IPS-18a (cell line): ENCODE measurements around the gene PPOX.

Source experiments
- H3K27ac ChIP-seq: one replicate; pipeline ENCODE4 v1.5.1; 2013; ENCODE audit warnings: low read length
- H3K27me3 ChIP-seq: one replicate; pipeline ENCODE4 v1.6.1; 2013; ENCODE audit warnings: mild to moderate bottlenecking, low read length; ENCODE audit not compliant: control insufficient read depth, insufficient read depth
- H3K36me3 ChIP-seq: one replicate; pipeline ENCODE4 v1.6.1; 2013; ENCODE audit warnings: low read depth, low read length; ENCODE audit not compliant: control insufficient read depth
- H3K4me1 ChIP-seq: one replicate; pipeline ENCODE4 v1.6.1; 2013; ENCODE audit warnings: low read depth, low read length; ENCODE audit not compliant: control insufficient read depth
- H3K4me3 ChIP-seq: one replicate; pipeline ENCODE4 v1.5.1; 2013; ENCODE audit warnings: low read length
- H3K9ac ChIP-seq: one replicate; pipeline ENCODE4 v1.6.1; 2013; ENCODE audit warnings: mild to moderate bottlenecking, low read length, moderate library complexity
- H3K9me3 ChIP-seq: one replicate; pipeline ENCODE4 v1.6.1; 2013; ENCODE audit warnings: low read depth, low read length; ENCODE audit not compliant: control insufficient read depth

Gene PPOX

GRCh38 chr1:161218301-161219077, 52.3 kb downstream of the PPOX start:
- Histone ChIP-seq H3K27me3 (no peaks in the 10 kb centered on the region), H3K27ac (no peak overlapping the region), H3K4me1 (peaks cover 13% of the 10 kb centered on the region), H3K4me3 (no peak overlapping the region), H3K9me3 (no peaks in the 10 kb centered on the region), H3K36me3 (peaks cover 14% of the 10 kb centered on the region), H3K9ac (no peak overlapping the region)

- peaks cover 13% of the 10 kb centered on the region for H3K4me1 ChIP-seq
- H3K9me3 ChIP-seq, result no peaks in the 10 kb centered on the region
- no peak overlapping the region for H3K27ac ChIP-seq
- H3K9ac ChIP-seq, result no peak overlapping the region
- peaks cover 6% of the 10 kb centered on the region for H3K36me3 ChIP-seq
- H3K4me3 ChIP-seq, result no peak overlapping the region
- no peaks in the 10 kb centered on the region for H3K27me3 ChIP-seq
These were observed 53.1 kb downstream of the PPOX start for GRCh38 chr1:161219078-161219892.

- H3K4me3 ChIP-seq, result no peak overlapping the region
- H3K27me3 ChIP-seq, result no peaks in the 10 kb centered on the region
- H3K36me3 ChIP-seq, result peaks cover 2% of the 10 kb centered on the region
- no peak overlapping the region for H3K27ac ChIP-seq
- H3K9me3 ChIP-seq, result no peaks in the 10 kb centered on the region
- peaks cover 13% of the 10 kb centered on the region for H3K4me1 ChIP-seq
- no peak overlapping the region for H3K9ac ChIP-seq
These were observed 53.8 kb downstream of the PPOX start for GRCh38 chr1:161220002-161220401.
